ENCODE results near the gene FAM131B.
A peak's percentile ranks its signal among the peaks of the same experiment; 100 is the strongest.

FAM131B gene

DNA sequence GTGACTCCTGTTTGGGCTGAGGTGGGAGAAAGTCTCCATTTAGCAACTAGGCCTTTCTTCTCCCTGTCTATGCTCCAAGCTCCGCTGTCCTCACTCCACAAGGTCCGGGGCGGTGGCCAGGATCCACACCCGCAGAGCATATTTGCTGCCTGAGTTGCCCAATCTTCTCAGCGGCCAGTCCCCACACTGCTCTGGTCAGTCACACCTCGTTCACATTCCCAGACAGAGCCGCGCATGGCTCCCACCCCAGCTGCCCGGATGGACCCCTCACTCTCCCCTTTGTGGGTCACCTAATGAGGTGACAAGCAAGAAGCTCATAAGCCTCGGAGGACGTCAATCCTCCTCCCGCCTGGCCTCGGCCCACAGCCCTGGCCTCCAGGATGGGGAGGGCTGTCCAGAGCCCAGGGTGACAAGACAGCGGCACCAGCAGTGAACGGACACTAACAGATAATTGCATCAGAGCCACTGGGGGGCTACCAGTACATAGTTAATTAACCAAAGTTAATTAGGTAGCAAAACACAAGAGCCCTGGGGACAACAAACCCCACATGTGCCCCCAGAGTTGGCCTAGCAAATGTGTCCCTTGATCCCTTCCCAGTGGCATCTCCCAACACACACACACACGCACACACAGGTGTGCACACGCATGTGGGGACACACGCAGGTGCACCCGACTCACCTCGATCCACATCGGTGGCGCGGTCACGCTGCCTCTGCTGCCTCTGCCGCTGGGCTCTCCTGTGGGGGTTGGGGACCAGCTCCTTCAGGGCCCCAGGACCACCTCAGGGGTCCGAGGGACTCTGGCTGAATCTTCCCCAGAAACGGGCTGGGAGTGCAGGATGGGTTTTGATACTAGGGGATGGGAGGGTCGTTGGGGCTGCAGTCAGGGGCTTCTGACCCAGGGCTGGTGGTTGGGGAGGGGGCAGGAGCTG is 34.4 kb upstream of the FAM131B start:
- H4K91ac ChIP-seq (ENCODE audit: low read length) = peak overlapping the region; percentile 59
- H3K4me3 ChIP-seq (ENCODE audit: insufficient read depth in 1 of 2, low read depth in 1 of 2, low read length in 2 of 2) = no peak overlapping the region
- H3K4ac ChIP-seq (ENCODE audit: low read depth in 1 of 2, low read length in 2 of 2) = no peak overlapping the region
- H3K9ac ChIP-seq (ENCODE audit: low read length) = no peak overlapping the region
- H3K79me1 ChIP-seq (replicated peaks; ENCODE audit: low read length, poor library complexity, severe bottlenecking) = no peaks in the 10 kb centered on the region
- H2AK5ac ChIP-seq (ENCODE audit: low read length, severe bottlenecking) = no peak overlapping the region
- 91% methylated on average over 28 of the region's 28 CpGs for WGBS
- H3K14ac ChIP-seq (ENCODE audit: low read length in 2 of 2) = no peak overlapping the region
- H3K9me3 ChIP-seq (ENCODE audit: control insufficient read depth, low read length) = no peaks in the 10 kb centered on the region
- H3K4me2 ChIP-seq (ENCODE audit: low read length, poor library complexity, severe bottlenecking) = no peak overlapping the region
- no peak overlapping the region for H2AFZ ChIP-seq (ENCODE audit: low read depth, low read length)
- DNase-seq = no peak
- no peak overlapping the region for H2BK12ac ChIP-seq (ENCODE audit: low read length in 2 of 2)
- peaks cover 9 to 14% of the 10 kb centered on the region in 2 experiments for H3K36me3 ChIP-seq (ENCODE audit: control insufficient read depth in 1 of 2, insufficient read depth in 2 of 2, low read depth in 1 of 2, low read length in 2 of 2)
- H3K27me3 ChIP-seq (ENCODE audit: control insufficient read depth in 1 of 2, insufficient read depth in 1 of 2, low read length in 2 of 2) = peaks cover 0 to 6% of the 10 kb centered on the region in 2 experiments
- H4K8ac ChIP-seq (ENCODE audit: low read length) = no peak overlapping the region
- H3K27ac ChIP-seq (ENCODE audit: low read length, poor library complexity, severe bottlenecking) = no peak overlapping the region
- H3K18ac ChIP-seq (ENCODE audit: low read depth in 1 of 2, low read length in 2 of 2) = no peak overlapping the region
- H2BK5ac ChIP-seq (ENCODE audit: low read depth, low read length, poor library complexity, severe bottlenecking) = no peak overlapping the region
- no peak overlapping the region for H2BK120ac ChIP-seq (ENCODE audit: low read depth, low read length)
- H2BK15ac ChIP-seq (ENCODE audit: low read depth, poor library complexity, severe bottlenecking) = no peak overlapping the region
- peaks cover 4% of the 10 kb centered on the region for H3K4me1 ChIP-seq (ENCODE audit: control insufficient read depth, insufficient read depth, low read depth, low read length)
- H3K23ac ChIP-seq (ENCODE audit: low read length in 2 of 2) = no peak overlapping the region

DNA sequence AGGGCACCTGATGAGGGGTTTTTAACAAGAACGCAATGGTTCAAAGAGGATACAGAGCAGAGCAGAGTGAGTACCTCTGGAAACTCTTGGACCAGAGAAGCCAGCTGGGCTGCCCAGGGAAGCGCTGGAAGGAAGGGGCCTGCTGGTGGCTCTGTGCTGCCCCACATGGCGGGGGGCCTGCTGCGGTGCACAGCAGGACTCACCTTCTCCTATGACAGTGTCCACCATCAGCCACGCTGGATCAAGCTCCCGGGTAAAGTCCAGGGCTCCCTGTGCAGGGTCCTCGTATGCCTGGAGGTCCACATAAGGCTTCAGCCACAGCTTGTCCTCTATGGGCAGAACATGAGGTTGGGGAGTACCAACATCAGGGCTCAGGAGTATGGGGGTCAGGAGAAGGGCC is 33.7 kb upstream of the FAM131B start:
- Histone ChIP-seq H3K14ac (ENCODE audit: low read length in 2 of 2) (no peak overlapping the region), H3K4me3 (ENCODE audit: insufficient read depth in 1 of 2, low read depth in 1 of 2, low read length in 2 of 2) (no peak overlapping the region), H3K27ac (ENCODE audit: low read length, poor library complexity, severe bottlenecking) (no peak overlapping the region), H2AFZ (ENCODE audit: low read depth, low read length) (no peak overlapping the region), H3K27me3 (ENCODE audit: control insufficient read depth in 1 of 2, insufficient read depth in 1 of 2, low read length in 2 of 2) (peaks cover 0 to 2% of the 10 kb centered on the region in 2 experiments), H4K91ac (ENCODE audit: low read length) (no peak overlapping the region), H2BK120ac (ENCODE audit: low read depth, low read length) (no peak overlapping the region), H3K4me1 (ENCODE audit: control insufficient read depth, insufficient read depth, low read depth, low read length) (peaks cover 11% of the 10 kb centered on the region), H3K9ac (ENCODE audit: low read length) (no peak overlapping the region), H2BK12ac (ENCODE audit: low read length in 2 of 2) (no peak overlapping the region), H3K23ac (ENCODE audit: low read length in 2 of 2) (no peak overlapping the region), H3K4ac (ENCODE audit: low read depth in 1 of 2, low read length in 2 of 2) (no peak overlapping the region), H3K4me2 (ENCODE audit: low read length, poor library complexity, severe bottlenecking) (no peak overlapping the region), H4K8ac (ENCODE audit: low read length) (no peak overlapping the region), H2BK5ac (ENCODE audit: low read depth, low read length, poor library complexity, severe bottlenecking) (no peak overlapping the region), H2AK5ac (ENCODE audit: low read length, severe bottlenecking) (no peak overlapping the region), H3K9me3 (ENCODE audit: control insufficient read depth, low read length) (no peaks in the 10 kb centered on the region), H3K36me3 (ENCODE audit: control insufficient read depth in 1 of 2, insufficient read depth in 2 of 2, low read depth in 1 of 2, low read length in 2 of 2) (peaks cover 14 to 21% of the 10 kb centered on the region in 2 experiments), H2BK15ac (ENCODE audit: low read depth, poor library complexity, severe bottlenecking) (no peak overlapping the region), H3K18ac (ENCODE audit: low read depth in 1 of 2, low read length in 2 of 2) (no peak overlapping the region), H3K79me1 (replicated peaks; ENCODE audit: low read length, poor library complexity, severe bottlenecking) (no peaks in the 10 kb centered on the region)
- DNase-seq = no peak
- WGBS = 80% methylated on average over 7 of the region's 7 CpGs

DNA sequence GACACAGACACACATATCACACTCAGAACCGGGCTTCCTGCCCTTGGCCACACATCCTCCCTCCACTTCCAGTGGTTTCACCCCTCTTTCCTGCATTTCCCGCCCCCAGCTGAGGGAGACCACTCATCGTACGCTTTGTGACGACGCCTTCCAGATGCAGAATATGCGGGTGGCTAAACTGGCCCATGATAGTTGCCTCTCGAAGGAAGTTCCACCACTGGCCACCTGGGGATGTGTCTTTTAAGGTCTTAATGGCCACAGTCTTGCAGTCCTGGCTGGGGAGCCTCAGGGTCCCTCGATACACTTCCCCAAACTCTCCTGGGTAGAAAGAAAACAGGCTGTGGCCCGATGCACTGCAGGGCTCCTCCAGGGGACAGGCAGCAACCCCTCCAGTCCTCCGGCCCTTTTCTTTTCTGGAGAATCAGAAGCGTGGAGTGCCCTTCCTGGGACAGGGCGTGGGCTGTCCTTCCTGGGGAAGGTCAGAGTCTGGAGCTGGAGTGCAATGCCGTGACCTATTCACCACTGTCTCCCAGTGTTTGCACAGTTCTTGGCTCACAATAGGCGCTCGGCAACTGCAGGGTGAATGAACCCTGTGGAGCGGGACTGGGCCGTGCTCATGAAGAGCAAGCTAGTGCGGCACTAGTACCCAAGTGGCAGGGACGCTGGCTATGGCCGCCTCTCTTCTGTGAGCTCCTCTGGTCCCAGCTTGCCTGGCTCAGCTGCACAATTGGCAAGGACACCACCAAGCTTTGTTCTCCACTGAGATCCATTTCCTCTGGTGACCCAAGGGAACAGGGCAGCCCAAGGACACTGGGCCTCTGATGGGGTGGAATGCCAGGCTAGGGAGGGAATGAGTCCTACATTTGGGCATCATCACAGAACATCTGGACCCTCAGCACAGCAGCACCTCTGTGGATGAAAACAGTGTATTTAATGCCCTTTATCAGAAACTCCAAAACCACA is 33.0 kb upstream of the FAM131B start:
- WGBS = 87% methylated on average over 21 of the region's 21 CpGs
- peaks cover 16% of the 10 kb centered on the region for H3K4me1 ChIP-seq (ENCODE audit: control insufficient read depth, insufficient read depth, low read depth, low read length)
- peaks cover 21 to 27% of the 10 kb centered on the region in 2 experiments for H3K36me3 ChIP-seq (ENCODE audit: control insufficient read depth in 1 of 2, insufficient read depth in 2 of 2, low read depth in 1 of 2, low read length in 2 of 2)
- no peaks in the 10 kb centered on the region for H3K27me3 ChIP-seq (ENCODE audit: control insufficient read depth in 1 of 2, insufficient read depth in 1 of 2, low read length in 2 of 2)
- H3K14ac ChIP-seq (ENCODE audit: low read length in 2 of 2) = no peak overlapping the region
- no peak overlapping the region for H3K4me2 ChIP-seq (ENCODE audit: low read length, poor library complexity, severe bottlenecking)
- no peak overlapping the region for H4K8ac ChIP-seq (ENCODE audit: low read length)
- H3K4me3 ChIP-seq (ENCODE audit: insufficient read depth in 1 of 2, low read depth in 1 of 2, low read length in 2 of 2) = no peak overlapping the region
- H3K4ac ChIP-seq (ENCODE audit: low read depth in 1 of 2, low read length in 2 of 2) = no peak overlapping the region
- peak overlapping the region; percentile 50 for H2BK15ac ChIP-seq (ENCODE audit: low read depth, poor library complexity, severe bottlenecking)
- no peak for DNase-seq
- no peak overlapping the region for H2AK5ac ChIP-seq (ENCODE audit: low read length, severe bottlenecking)
- no peak overlapping the region for H2BK12ac ChIP-seq (ENCODE audit: low read length in 2 of 2)
- no peaks in the 10 kb centered on the region for H3K9me3 ChIP-seq (ENCODE audit: control insufficient read depth, low read length)
- H2BK5ac ChIP-seq (ENCODE audit: low read depth, low read length, poor library complexity, severe bottlenecking) = no peak overlapping the region
- no peak overlapping the region for H3K27ac ChIP-seq (ENCODE audit: low read length, poor library complexity, severe bottlenecking)
- H2BK120ac ChIP-seq (ENCODE audit: low read depth, low read length) = no peak overlapping the region
- H3K9ac ChIP-seq (ENCODE audit: low read length) = no peak overlapping the region
- no peak overlapping the region for H3K23ac ChIP-seq (ENCODE audit: low read length in 2 of 2)
- H3K79me1 ChIP-seq (replicated peaks; ENCODE audit: low read length, poor library complexity, severe bottlenecking) = no peaks in the 10 kb centered on the region
- H3K18ac ChIP-seq (ENCODE audit: low read depth in 1 of 2, low read length in 2 of 2) = no peak overlapping the region
- H2AFZ ChIP-seq (ENCODE audit: low read depth, low read length) = no peak overlapping the region
- no peak overlapping the region for H4K91ac ChIP-seq (ENCODE audit: low read length)

DNA sequence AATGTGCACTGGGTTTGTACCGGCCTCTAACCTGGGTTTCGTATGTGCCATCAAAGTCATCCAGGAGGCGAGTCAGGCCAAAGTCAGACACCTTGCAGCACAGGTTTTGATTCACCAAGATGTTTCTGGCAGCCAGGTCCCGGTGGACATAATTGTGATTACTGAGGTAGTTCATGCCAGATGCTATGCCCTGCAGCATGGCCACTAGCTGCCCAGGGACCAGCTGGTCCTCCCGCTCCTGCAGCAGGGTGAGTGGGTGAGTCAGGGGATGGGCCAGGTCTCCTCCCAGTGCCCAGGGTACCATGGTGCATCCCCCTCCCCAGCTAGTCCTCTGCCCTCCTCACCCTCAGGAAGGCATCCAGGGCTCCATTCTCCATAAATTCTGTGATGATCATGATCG is 32.3 kb upstream of the FAM131B start:
- Histone ChIP-seq H3K79me1 (replicated peaks; ENCODE audit: low read length, poor library complexity, severe bottlenecking) (peaks cover 2% of the 10 kb centered on the region), H3K4me3 (ENCODE audit: insufficient read depth in 1 of 2, low read depth in 1 of 2, low read length in 2 of 2) (no peak overlapping the region), H2BK5ac (ENCODE audit: low read depth, low read length, poor library complexity, severe bottlenecking) (no peak overlapping the region)

More for the DNA sequence above, 32.3 kb upstream of the FAM131B start:
- no peak overlapping the region for H3K23ac ChIP-seq (ENCODE audit: low read length in 2 of 2)
- H3K9ac ChIP-seq (ENCODE audit: low read length) = no peak overlapping the region
- no peak overlapping the region for H3K4ac ChIP-seq (ENCODE audit: low read depth in 1 of 2, low read length in 2 of 2)
- H3K14ac ChIP-seq (ENCODE audit: low read length in 2 of 2) = no peak overlapping the region
- H2BK12ac ChIP-seq (ENCODE audit: low read length in 2 of 2) = no peak overlapping the region
- H2BK15ac ChIP-seq (ENCODE audit: low read depth, poor library complexity, severe bottlenecking) = no peak overlapping the region
- no peaks in the 10 kb centered on the region for H3K9me3 ChIP-seq (ENCODE audit: control insufficient read depth, low read length)
- DNase-seq = no peak
- no peak overlapping the region for H4K8ac ChIP-seq (ENCODE audit: low read length)
- H3K4me2 ChIP-seq (ENCODE audit: low read length, poor library complexity, severe bottlenecking) = no peak overlapping the region
- no peak overlapping the region for H2BK120ac ChIP-seq (ENCODE audit: low read depth, low read length)
- peaks cover 28 to 34% of the 10 kb centered on the region in 2 experiments for H3K36me3 ChIP-seq (ENCODE audit: control insufficient read depth in 1 of 2, insufficient read depth in 2 of 2, low read depth in 1 of 2, low read length in 2 of 2)
- no peak overlapping the region for H3K18ac ChIP-seq (ENCODE audit: low read depth in 1 of 2, low read length in 2 of 2)
- H3K4me1 ChIP-seq (ENCODE audit: control insufficient read depth, insufficient read depth, low read depth, low read length) = peaks cover 19% of the 10 kb centered on the region
- no peak overlapping the region for H2AFZ ChIP-seq (ENCODE audit: low read depth, low read length)
- H3K27ac ChIP-seq (ENCODE audit: low read length, poor library complexity, severe bottlenecking) = no peak overlapping the region
- no peaks in the 10 kb centered on the region for H3K27me3 ChIP-seq (ENCODE audit: control insufficient read depth in 1 of 2, insufficient read depth in 1 of 2, low read length in 2 of 2)
- no peak overlapping the region for H2AK5ac ChIP-seq (ENCODE audit: low read length, severe bottlenecking)
- 93% methylated on average over 6 of the region's 6 CpGs for whole genome bisulfite sequencing
- H4K91ac ChIP-seq (ENCODE audit: low read length) = no peak overlapping the region

Data from mesenchymal stem cell (in vitro differentiated cells and primary cell).